AG09309 (cell line): ENCODE results near the gene HSPA12A.
A peak's percentile ranks its signal among the peaks of the same experiment; 100 is the strongest.

Experiments
- DNase-seq: peaks from one replicate; pipeline ENCODE4 v3.0.0-alpha.2; 2010; ENCODE audit warnings: low read depth
- H3K4me3 ChIP-seq: 2 replicates; pipeline ENCODE4 v1.5.1; 2011; ENCODE audit warnings: mild to moderate bottlenecking, low read depth, low read length, moderate library complexity; ENCODE audit not compliant: control insufficient read depth
- TF ChIP-seq, protein P1 (sequence below): IDR thresholded peaks from 2 replicates; pipeline ENCODE4 v1.5.1; 2011; ENCODE audit warnings: mild to moderate bottlenecking, low read depth, low read length, inconsistent platforms; ENCODE audit not compliant: insufficient read depth, control insufficient read depth; ENCODE audit errors: missing control alignments

The HSPA12A gene

GRCh38 chr10:116742367-116743265 lies at the start of gene HSPA12A:
TSS of gene HSPA12A (minus strand) at chr10:116742566. CDS start at chr10:116742469, 97 bp downstream.
- TF ChIP-seq, protein P1, sequence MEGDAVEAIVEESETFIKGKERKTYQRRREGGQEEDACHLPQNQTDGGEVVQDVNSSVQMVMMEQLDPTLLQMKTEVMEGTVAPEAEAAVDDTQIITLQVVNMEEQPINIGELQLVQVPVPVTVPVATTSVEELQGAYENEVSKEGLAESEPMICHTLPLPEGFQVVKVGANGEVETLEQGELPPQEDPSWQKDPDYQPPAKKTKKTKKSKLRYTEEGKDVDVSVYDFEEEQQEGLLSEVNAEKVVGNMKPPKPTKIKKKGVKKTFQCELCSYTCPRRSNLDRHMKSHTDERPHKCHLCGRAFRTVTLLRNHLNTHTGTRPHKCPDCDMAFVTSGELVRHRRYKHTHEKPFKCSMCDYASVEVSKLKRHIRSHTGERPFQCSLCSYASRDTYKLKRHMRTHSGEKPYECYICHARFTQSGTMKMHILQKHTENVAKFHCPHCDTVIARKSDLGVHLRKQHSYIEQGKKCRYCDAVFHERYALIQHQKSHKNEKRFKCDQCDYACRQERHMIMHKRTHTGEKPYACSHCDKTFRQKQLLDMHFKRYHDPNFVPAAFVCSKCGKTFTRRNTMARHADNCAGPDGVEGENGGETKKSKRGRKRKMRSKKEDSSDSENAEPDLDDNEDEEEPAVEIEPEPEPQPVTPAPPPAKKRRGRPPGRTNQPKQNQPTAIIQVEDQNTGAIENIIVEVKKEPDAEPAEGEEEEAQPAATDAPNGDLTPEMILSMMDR = no peak
- peak within 1 kb of the TSS; percentile 98 for H3K4me3 ChIP-seq
- peak; percentile 57 for DNase-seq

GRCh38 chr10:116791241-116791640 lies 48.9 kb upstream of the HSPA12A start:
- TF ChIP-seq, protein P1 = no peak
- DNase-seq = no peak
- H3K4me3 ChIP-seq = no peak overlapping the region

GRCh38 chr10:116787893-116788665 lies 45.7 kb upstream of the HSPA12A start:
- TF ChIP-seq, protein P1 = peak; percentile 97
- peak overlapping the region; percentile 34 for H3K4me3 ChIP-seq
- DNase-seq = no peak

DNA sequence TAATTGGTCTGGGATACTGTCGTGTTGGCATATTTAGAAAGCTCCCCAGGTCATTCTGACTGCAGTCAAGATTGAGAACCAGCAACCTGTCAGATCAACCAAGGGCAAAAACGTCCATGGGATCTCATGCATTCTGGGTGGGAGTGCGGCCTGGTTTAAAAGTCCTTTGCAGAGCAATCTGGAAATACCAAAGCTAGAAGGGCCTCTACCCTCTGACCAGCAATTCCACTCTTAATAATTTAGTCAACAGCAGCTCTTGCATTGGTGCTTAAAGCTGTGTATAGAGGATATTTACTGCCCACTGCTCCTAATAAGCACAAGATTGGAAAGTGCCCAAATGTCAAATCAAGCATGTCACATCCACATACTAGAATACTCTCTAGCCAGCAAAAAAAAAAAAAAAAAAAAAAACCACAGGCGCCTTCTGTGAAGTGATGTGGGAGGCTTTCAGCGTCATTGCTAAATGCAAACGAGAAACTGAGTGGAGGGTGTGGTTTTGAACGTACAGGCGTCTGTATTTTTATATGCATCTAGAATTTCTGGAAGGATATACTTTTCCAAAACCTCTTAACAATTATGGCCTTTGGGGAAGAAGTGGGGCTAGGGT lies 44.8 kb upstream of the HSPA12A start:
- H3K4me3 ChIP-seq = no peak overlapping the region
- TF ChIP-seq, protein P1 = no peak
- no peak for DNase-seq

DNA sequence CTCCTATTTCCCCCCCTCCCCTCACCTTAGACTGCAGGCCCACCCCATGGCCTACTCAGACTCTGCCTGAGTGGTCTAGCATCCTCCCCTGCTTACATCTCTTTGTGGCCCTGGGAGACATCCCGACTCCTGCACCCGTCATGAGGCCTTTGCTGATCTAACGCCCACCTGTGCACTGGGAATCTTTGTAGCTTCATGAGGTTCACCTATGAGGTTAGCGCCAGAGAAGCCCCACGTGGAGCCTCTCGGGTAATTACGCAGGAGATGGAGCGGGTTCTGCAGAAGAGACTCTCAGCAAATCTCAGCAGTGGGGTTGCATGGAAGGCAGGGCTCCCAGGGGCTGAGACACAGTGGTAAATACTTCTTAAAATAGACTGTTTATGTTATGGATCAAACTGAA lies 43.5 kb upstream of the HSPA12A start:
- TF ChIP-seq, protein P1 = no peak
- H3K4me3 ChIP-seq = no peak overlapping the region
- DNase-seq = no peak

GRCh38 chr10:116785282-116785681 lies 42.9 kb upstream of the HSPA12A start:
- TF ChIP-seq, protein P1 = no peak
- DNase-seq = no peak

More at GRCh38 chr10:116785282-116785681, 42.9 kb upstream of the HSPA12A start:
- no peak overlapping the region for H3K4me3 ChIP-seq
